ENCODE data around the gene NEK3. TPM values are rescaled to one million over a fixed set of nuclear protein-coding genes. Genes with fewer than 3 reads are reported as not detected.

NEK3 gene
- polyA plus RNA-seq, 1 experiment = 4.8 TPM

- H3K27me3 ChIP-seq (ENCODE audit: control insufficient read depth, insufficient read depth, low read length) = no peaks in the 10 kb centered on the region; the same call in 1 of the 2 replicates
- no peak overlapping the region for H3K4me3 ChIP-seq (ENCODE audit: low read depth, low read length)
- no peak for TF ChIP-seq CTCF (IDR thresholded peaks at IDR 0.05; ENCODE audit: insufficient read depth, low read depth, low read length)
- no peak for DNase-seq (ENCODE audit: low read depth)
- H3K36me3 ChIP-seq (ENCODE audit: control insufficient read depth, insufficient read depth, low read length) = peaks cover 2% of the 10 kb centered on the region; the same call in 1 of the 2 replicates
- ChIA-PET POLR2A (no interaction called here), CTCF (interaction anchor here (1.0 kb wide), 1 partner anchor 127 kb away, joined by 4 read pairs; no protein-coding TSS in a partner anchor)
Measured at GRCh38 chr13:52130641-52131040, 28.8 kb downstream of the NEK3 start.

GRCh38 chr13:52128714-52129700, 30.4 kb downstream of the NEK3 start, which contains the start of gene NEK5:
NEK5 (minus strand) TSS chr13:52129073; CDS start chr13:52127482, 1,591 bp downstream.
- Histone ChIP-seq H3K27me3 (ENCODE audit: control insufficient read depth, insufficient read depth, low read length) (no peaks in the 10 kb centered on the region; the same call in 1 of the 2 replicates), H3K36me3 (ENCODE audit: control insufficient read depth, insufficient read depth, low read length) (peaks cover 2% of the 10 kb centered on the region; the same call in 1 of the 2 replicates), H3K4me3 (ENCODE audit: low read depth, low read length) (peak within 1 kb of the TSS; percentile 62)
- peak; percentile 69 for TF ChIP-seq CTCF (IDR thresholded peaks at IDR 0.05; ENCODE audit: insufficient read depth, low read depth, low read length)
- ChIA-PET POLR2A (no interaction called here), CTCF (interaction anchor here (0.6 to 4.2 kb wide), 9 partner anchors 8 to 315 kb away, joined by 3 to 42 read pairs (median 7); no protein-coding TSS in a partner anchor)
- DNase-seq (ENCODE audit: low read depth) = no peak

- Histone ChIP-seq H3K36me3 (ENCODE audit: control insufficient read depth, insufficient read depth, low read length) (no peaks in the 10 kb centered on the region), H3K27me3 (ENCODE audit: control insufficient read depth, insufficient read depth, low read length) (no peaks in the 10 kb centered on the region; the same call in 1 of the 2 replicates), H3K4me3 (ENCODE audit: low read depth, low read length) (peak overlapping the region; percentile 62)
- ChIA-PET CTCF (interaction anchor here (0.6 to 4.2 kb wide), 31 partner anchors 9 to 1003 kb away, joined by 3 to 42 read pairs (median 4); partner anchors contain the start of gene NEK3), POLR2A (no interaction called here)
- peak; percentile 6 for DNase-seq (ENCODE audit: low read depth)
- peak; percentile 82 for TF ChIP-seq CTCF (IDR thresholded peaks at IDR 0.05; ENCODE audit: insufficient read depth, low read depth, low read length)
Measured at GRCh38 chr13:52127783-52128702, 31.4 kb downstream of the NEK3 start.

- CTCF ChIA-PET = interaction anchor here (0.6 to 4.2 kb wide), 26 partner anchors 8 to 1002 kb away, joined by 3 to 42 read pairs (median 4); partner anchors contain the start of gene NEK3
- Histone ChIP-seq H3K27me3 (ENCODE audit: control insufficient read depth, insufficient read depth, low read length) (no peaks in the 10 kb centered on the region; the same call in 1 of the 2 replicates), H3K4me3 (ENCODE audit: low read depth, low read length) (no peak overlapping the region), H3K36me3 (ENCODE audit: control insufficient read depth, insufficient read depth, low read length) (no peaks in the 10 kb centered on the region)
- POLR2A ChIA-PET = no interaction called here
- TF ChIP-seq CTCF (IDR thresholded peaks at IDR 0.05; ENCODE audit: insufficient read depth, low read depth, low read length) = no peak
- no peak for DNase-seq (ENCODE audit: low read depth)
Measured at GRCh38 chr13:52127378-52127777, 32.0 kb downstream of the NEK3 start.

Data from BJ (cell line).